ENCODE results near the gene MIDN. TPM values are rescaled to one million over a fixed set of nuclear protein-coding genes. Genes with fewer than 3 reads are reported as not detected.

Gene MIDN
- polyA plus RNA-seq, 1 donor from 2014 or later, result 24.8 TPM

- Histone ChIP-seq H3K27ac (ENCODE audit: low read length) (no peak overlapping the region), H3F3A (ENCODE audit: insufficient read depth, low read length, poor library complexity, severe bottlenecking) (no peaks in the 10 kb centered on the region), H3K4me2 (ENCODE audit: low read length) (no peak overlapping the region), H2AFZ (ENCODE audit: low read depth, low read length) (no peak overlapping the region), H3K9ac (ENCODE audit: low read length) (no peak overlapping the region), H3K4me3 (ENCODE audit: low read length) (no peak overlapping the region), H3K79me2 (replicated peaks; ENCODE audit: insufficient read depth, low read length) (no peaks in the 10 kb centered on the region), H3K36me3 (ENCODE audit: insufficient read depth, low read length) (no peaks in the 10 kb centered on the region), H3K27me3 (ENCODE audit: insufficient read depth, low read depth, low read length) (no peaks in the 10 kb centered on the region), H3K9me3 (ENCODE audit: low read length) (no peaks in the 10 kb centered on the region), H3K9me2 (ENCODE audit: insufficient read depth, low read length) (no peaks in the 10 kb centered on the region), H4K20me1 (ENCODE audit: insufficient read depth) (no peaks in the 10 kb centered on the region)
- TF ChIP-seq TAF1 (IDR thresholded peaks at IDR 0.05; ENCODE audit: low read depth) (no peak), SMC3 (conservative IDR thresholded peaks at IDR 0.05; ENCODE audit: poor library complexity) (no peak), EZH2 (IDR thresholded peaks at IDR 0.05; ENCODE audit: borderline replicate concordance, insufficient read depth, low read length, poor library complexity, severe bottlenecking) (no peak), REST (IDR thresholded peaks at IDR 0.05; ENCODE audit: borderline replicate concordance) (no peak), MXI1 (conservative IDR thresholded peaks at IDR 0.05; ENCODE audit: poor library complexity, severe bottlenecking) (no peak), POLR2AphosphoS5 (IDR thresholded peaks at IDR 0.05) (no peak), RAD21 (conservative IDR thresholded peaks at IDR 0.05) (no peak), EP300 (conservative IDR thresholded peaks at IDR 0.05; ENCODE audit: poor library complexity, severe bottlenecking) (no peak)
- TF ChIP-seq, protein P1, sequence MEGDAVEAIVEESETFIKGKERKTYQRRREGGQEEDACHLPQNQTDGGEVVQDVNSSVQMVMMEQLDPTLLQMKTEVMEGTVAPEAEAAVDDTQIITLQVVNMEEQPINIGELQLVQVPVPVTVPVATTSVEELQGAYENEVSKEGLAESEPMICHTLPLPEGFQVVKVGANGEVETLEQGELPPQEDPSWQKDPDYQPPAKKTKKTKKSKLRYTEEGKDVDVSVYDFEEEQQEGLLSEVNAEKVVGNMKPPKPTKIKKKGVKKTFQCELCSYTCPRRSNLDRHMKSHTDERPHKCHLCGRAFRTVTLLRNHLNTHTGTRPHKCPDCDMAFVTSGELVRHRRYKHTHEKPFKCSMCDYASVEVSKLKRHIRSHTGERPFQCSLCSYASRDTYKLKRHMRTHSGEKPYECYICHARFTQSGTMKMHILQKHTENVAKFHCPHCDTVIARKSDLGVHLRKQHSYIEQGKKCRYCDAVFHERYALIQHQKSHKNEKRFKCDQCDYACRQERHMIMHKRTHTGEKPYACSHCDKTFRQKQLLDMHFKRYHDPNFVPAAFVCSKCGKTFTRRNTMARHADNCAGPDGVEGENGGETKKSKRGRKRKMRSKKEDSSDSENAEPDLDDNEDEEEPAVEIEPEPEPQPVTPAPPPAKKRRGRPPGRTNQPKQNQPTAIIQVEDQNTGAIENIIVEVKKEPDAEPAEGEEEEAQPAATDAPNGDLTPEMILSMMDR (IDR thresholded peaks at IDR 0.05; ENCODE audit: poor library complexity, severe bottlenecking), result no peak
Observed at GRCh38 chr19:1308718-1309117, 60.3 kb downstream of the MIDN start.

Other genes starting within 250 kb of the MIDN start
- 0.46 and 5.0 TPM in 2 replicates for gene GRIN3B, start 248.2 kb upstream of the MIDN start, polyA plus RNA-seq
- 176 and 208 TPM in 2 replicates for gene TMEM259, start 227.5 kb upstream of the MIDN start, polyA plus RNA-seq
- not detected in 2 replicates for gene RNU6-2, start 227.1 kb upstream of the MIDN start, polyA plus RNA-seq
- gene CNN2, start 222.0 kb upstream of the MIDN start, polyA plus RNA-seq, result 42.8 and 45.3 TPM in 2 replicates
- gene ABCA7, start 208.5 kb upstream of the MIDN start, polyA plus RNA-seq, result 51.8 and 75.2 TPM in 2 replicates
- 2.8 and 3.3 TPM in 2 replicates for gene ARHGAP45, start 181.4 kb upstream of the MIDN start, polyA plus RNA-seq
- 168 and 172 TPM in 2 replicates for gene POLR2E, start 153.2 kb upstream of the MIDN start, polyA plus RNA-seq
- gene GPX4, start 144.6 kb upstream of the MIDN start, polyA plus RNA-seq, result 713 and 812 TPM in 2 replicates
- gene SBNO2, start 74.3 kb upstream of the MIDN start, polyA plus RNA-seq, result 4.8 and 5.2 TPM in 2 replicates
- 51.6 and 62.5 TPM in 2 replicates for gene STK11, start 42.8 kb upstream of the MIDN start, polyA plus RNA-seq
- 18.2 and 24.5 TPM in 2 replicates for gene CBARP, start 10.6 kb upstream of the MIDN start, polyA plus RNA-seq
- 22.8 and 47.8 TPM in 2 replicates for gene ATP5F1D, start 6.8 kb upstream of the MIDN start, polyA plus RNA-seq
- gene CIRBP, start 20.7 kb downstream of the MIDN start, polyA plus RNA-seq, result 1,663 and 1,665 TPM in 2 replicates
- 21.7 and 28.4 TPM in 2 replicates for gene FAM174C, start 26.9 kb downstream of the MIDN start, polyA plus RNA-seq
- 9.8 and 10.3 TPM in 2 replicates for gene EFNA2, start 37.3 kb downstream of the MIDN start, polyA plus RNA-seq
- 192 and 196 TPM in 2 replicates for gene NDUFS7, start 135.3 kb downstream of the MIDN start, polyA plus RNA-seq
- gene GAMT, start 153.0 kb downstream of the MIDN start, polyA plus RNA-seq, result 32.5 and 54.1 TPM in 2 replicates
- gene DAZAP1, start 159.0 kb downstream of the MIDN start, polyA plus RNA-seq, result 60.5 and 95.2 TPM in 2 replicates
- 452 and 591 TPM in 2 replicates for gene RPS15, start 189.8 kb downstream of the MIDN start, polyA plus RNA-seq
- 50.5 and 79.7 TPM in 2 replicates for gene APC2, start 201.5 kb downstream of the MIDN start, polyA plus RNA-seq
- 80.2 and 108 TPM in 2 replicates for gene C19orf25, start 230.6 kb downstream of the MIDN start, polyA plus RNA-seq
- 11.8 and 24.1 TPM in 2 replicates for gene PCSK4, start 241.8 kb downstream of the MIDN start, polyA plus RNA-seq
- gene REEP6, start 242.6 kb downstream of the MIDN start, polyA plus RNA-seq, result 10.7 and 17.0 TPM in 2 replicates